ENCODE data around the gene NBL1.
"Not testable (repeated sequence)": the region's sequence is repeated elsewhere in the genome, so short reads cannot be mapped to it uniquely, and the experiment has no call there.

Gene NBL1

DNA sequence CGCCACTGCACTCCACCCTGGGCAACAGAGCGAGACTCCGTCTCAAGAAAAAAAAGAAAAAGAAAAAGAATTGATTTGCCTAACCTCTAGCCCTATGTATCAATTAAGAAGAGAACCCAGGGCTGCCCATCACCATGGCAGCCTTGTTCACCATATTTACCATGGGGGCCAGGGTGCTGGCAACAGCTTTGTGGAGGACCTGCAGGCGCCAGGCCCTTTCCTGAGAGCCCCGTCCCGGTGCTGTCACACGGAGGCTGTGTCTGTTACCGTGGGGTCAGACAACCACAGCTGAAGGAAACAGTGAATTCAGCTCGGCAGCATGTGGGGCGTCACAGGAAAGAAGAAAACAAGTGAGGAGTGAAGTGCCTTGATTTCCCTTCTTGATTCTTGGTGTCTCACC, 6.5 kb upstream of the NBL1 start:
- TF ChIP-seq CTCF (IDR thresholded peaks at IDR 0.05; ENCODE audit: extremely low read depth, insufficient read depth, missing control alignments): no peak
- no peak for DNase-seq (ENCODE audit: low spot score)
- in situ Hi-C loops (cut with MboI; ENCODE audit: low pct_unique_long_range_greater_than_20kb, low sequenced_read_pairs, unreplicated experiment): no loop called here

DNA sequence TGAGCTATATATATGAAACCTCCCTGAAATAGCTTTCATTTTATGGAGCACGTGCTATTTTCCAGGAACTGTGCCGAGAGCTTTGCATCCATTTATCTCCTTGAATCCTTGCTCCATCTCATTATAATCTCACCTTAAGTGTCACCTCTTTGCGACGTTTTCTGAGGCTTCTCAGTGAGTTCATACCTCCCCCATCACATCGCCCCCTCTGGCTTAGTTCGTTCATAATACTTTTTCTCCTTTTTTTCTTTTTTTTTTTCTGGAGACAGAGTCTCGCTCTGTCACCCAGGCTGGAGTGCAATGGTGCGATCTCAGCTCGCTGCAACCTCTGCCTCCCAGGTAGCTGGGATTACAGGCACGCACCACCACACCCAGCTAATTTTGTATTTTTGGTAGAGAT, 4.9 kb upstream of the NBL1 start:
- DNase-seq (ENCODE audit: low spot score); in situ Hi-C loops (cut with MboI; ENCODE audit: low pct_unique_long_range_greater_than_20kb, low sequenced_read_pairs, unreplicated experiment): not testable (repeated sequence)

- DNase-seq (ENCODE audit: low spot score): no peak
- in situ Hi-C loops (cut with MboI; ENCODE audit: low pct_unique_long_range_greater_than_20kb, low sequenced_read_pairs, unreplicated experiment): no loop called here
- no peak for TF ChIP-seq CTCF (IDR thresholded peaks at IDR 0.05; ENCODE audit: extremely low read depth, insufficient read depth, missing control alignments)
Observed at GRCh38 chr1:19639999-19640362, 4.1 kb upstream of the NBL1 start.

- TF ChIP-seq CTCF (IDR thresholded peaks at IDR 0.05; ENCODE audit: extremely low read depth, insufficient read depth, missing control alignments): no peak
- in situ Hi-C loops (cut with MboI; ENCODE audit: low pct_unique_long_range_greater_than_20kb, low sequenced_read_pairs, unreplicated experiment): no loop called here
- no peak for DNase-seq (ENCODE audit: low spot score)
Observed at GRCh38 chr1:19640363-19641316, 3.5 kb upstream of the NBL1 start.

GRCh38 chr1:19643121-19643520, 990 bp upstream of the NBL1 start:
- no peak for DNase-seq (ENCODE audit: low spot score)
- in situ Hi-C loops (cut with MboI; ENCODE audit: low pct_unique_long_range_greater_than_20kb, low sequenced_read_pairs, unreplicated experiment): no loop called here

GRCh38 chr1:19644395-19644680, 227 bp downstream of the NBL1 start:
- in situ Hi-C loops (cut with MboI; ENCODE audit: low pct_unique_long_range_greater_than_20kb, low sequenced_read_pairs, unreplicated experiment): no loop called here
- no peak for TF ChIP-seq CTCF (IDR thresholded peaks at IDR 0.05; ENCODE audit: extremely low read depth, insufficient read depth, missing control alignments)
- peak; percentile 75 for DNase-seq (ENCODE audit: low spot score)

More at GRCh38 chr1:19643121-19643520, 990 bp upstream of the NBL1 start:
- TF ChIP-seq CTCF (IDR thresholded peaks at IDR 0.05; ENCODE audit: extremely low read depth, insufficient read depth, missing control alignments): no peak

DNA sequence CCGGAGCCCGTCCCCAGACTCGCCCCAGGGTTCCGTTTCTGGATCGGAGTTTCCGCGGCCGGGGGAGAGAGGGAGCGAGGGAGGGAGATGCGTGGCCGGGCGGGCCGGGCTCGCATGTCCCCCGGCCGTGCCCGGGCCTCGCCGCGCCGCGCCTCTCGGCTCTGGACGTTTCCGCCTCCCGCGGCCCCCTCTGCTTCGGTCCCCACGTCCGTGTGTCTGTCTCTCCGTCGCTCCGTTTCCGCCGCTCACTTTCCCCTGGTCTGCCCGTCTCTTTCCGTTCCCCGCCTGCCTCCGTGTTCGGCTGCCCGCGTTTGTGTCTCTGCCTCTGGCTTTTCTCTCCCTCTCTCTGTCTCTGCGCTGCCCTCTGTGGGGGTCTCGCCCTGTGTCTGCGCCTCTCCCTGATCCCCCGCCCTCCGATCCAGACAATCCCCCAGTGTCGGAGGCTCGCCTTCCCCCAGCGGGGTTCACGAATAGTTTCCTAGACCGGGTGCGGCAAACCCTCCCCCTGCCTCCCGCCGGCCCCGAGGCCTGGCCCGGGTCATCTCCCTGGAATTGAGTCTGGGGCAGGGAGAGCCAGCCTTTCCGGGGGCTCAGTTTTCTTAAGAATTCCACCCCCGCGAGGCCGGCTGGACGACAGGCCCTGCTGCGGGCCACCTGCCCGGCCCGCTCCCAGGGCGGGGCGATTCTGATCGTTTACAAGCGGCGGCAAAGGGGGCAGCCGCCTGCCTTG, 735 bp downstream of the NBL1 start:
- no peak for TF ChIP-seq CTCF (IDR thresholded peaks at IDR 0.05; ENCODE audit: extremely low read depth, insufficient read depth, missing control alignments)
- DNase-seq (ENCODE audit: low spot score): peak; percentile 82
- in situ Hi-C loops (cut with MboI; ENCODE audit: low pct_unique_long_range_greater_than_20kb, low sequenced_read_pairs, unreplicated experiment): no loop called here
